ENCODE measurements around the gene PAX8.

DNA sequence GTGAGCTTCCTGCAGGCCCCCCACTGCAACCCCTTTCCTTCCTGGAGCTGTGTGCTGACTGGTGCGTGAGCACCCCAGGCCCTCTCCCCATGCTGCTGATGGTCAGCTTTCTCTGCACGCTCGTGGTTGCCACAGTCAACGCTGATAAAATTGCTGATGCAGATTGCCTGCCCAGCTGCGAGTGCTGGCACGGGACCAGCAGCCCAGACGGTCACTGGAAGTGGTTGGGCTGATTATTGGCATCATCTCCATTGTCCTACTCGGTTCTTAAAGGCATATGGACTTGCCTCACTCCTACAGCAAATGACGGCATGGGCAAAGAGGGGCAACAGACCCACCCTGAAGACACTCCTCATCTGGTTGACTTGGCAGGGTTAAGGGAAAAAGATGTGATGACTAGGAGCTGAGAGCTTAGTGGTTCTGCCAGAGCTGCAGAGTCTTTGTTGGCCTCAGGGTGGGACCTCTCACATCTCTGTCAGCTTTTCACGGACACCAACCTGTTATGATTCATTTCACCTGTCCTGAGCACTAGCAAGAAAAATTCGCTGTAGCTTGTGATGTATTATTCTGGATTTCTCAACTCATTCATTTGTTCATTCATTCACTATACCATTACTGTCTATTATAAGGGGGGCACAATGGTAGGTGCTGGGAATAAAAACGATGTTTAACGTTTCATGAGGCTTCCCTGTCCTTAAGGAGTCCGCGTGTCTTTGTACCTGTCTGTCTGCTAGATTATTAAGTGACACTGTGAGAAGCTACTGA is 38.4 kb downstream of the PAX8 start:
- TF ChIP-seq, protein P1, sequence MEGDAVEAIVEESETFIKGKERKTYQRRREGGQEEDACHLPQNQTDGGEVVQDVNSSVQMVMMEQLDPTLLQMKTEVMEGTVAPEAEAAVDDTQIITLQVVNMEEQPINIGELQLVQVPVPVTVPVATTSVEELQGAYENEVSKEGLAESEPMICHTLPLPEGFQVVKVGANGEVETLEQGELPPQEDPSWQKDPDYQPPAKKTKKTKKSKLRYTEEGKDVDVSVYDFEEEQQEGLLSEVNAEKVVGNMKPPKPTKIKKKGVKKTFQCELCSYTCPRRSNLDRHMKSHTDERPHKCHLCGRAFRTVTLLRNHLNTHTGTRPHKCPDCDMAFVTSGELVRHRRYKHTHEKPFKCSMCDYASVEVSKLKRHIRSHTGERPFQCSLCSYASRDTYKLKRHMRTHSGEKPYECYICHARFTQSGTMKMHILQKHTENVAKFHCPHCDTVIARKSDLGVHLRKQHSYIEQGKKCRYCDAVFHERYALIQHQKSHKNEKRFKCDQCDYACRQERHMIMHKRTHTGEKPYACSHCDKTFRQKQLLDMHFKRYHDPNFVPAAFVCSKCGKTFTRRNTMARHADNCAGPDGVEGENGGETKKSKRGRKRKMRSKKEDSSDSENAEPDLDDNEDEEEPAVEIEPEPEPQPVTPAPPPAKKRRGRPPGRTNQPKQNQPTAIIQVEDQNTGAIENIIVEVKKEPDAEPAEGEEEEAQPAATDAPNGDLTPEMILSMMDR (conservative IDR thresholded peaks at IDR 0.05; ENCODE audit: low read depth, low read length), result no peak
- no peak for TF ChIP-seq EZH2 (IDR thresholded peaks at IDR 0.05; ENCODE audit: borderline replicate concordance, low read depth, low read length, poor library complexity, severe bottlenecking)
